NCI-H82 treated with DMSO at 0.1 percent for 48 hours (cell line): ENCODE measurements around the gene DRC1.
"Not testable (repeated sequence)": the region's sequence is repeated elsewhere in the genome, so short reads cannot be mapped to it uniquely, and the experiment has no call there.

ENCODE experiments used
- DNase-seq: peaks from one replicate; lab custom pipeline; 2025; ENCODE audit not compliant: unreplicated experiment; lab: John Stamatoyannopoulos, UW

DRC1 gene

DNA sequence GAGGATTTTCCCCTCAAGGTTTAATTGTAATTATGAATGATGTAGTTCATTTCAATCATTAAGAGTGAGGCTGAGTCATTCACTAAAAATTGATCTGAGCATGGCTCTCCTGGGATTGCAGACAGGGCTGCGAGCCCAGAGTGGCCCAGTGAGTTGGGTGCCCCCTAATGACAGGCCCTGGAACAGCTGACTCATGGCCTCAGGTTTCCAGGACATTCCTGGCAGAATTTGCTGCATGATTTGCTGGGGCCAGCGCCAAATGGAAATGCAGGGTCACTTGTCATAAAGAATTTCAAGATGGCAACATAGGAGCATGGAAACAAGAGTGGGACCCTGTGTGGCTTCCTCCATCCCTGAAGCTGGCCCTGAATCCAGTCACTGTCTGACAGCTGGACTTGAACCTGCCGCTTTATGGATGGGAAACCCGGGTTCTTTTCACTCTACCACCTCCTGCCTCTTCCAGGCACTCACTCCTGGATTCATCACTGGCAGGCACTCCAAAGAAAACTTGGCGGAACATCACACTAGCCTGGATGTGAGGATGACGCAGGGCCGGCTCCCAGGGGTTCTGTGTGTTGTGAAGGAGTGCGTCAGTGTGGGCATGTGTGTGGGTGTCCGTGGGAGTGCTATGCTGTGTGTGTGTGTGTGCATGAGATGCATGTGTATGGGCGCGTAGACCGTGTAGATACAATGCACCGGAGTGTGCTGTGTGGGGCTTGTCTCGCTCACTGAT, 61.0 kb downstream of the DRC1 start:
- DNase-seq, result no peak

DNA sequence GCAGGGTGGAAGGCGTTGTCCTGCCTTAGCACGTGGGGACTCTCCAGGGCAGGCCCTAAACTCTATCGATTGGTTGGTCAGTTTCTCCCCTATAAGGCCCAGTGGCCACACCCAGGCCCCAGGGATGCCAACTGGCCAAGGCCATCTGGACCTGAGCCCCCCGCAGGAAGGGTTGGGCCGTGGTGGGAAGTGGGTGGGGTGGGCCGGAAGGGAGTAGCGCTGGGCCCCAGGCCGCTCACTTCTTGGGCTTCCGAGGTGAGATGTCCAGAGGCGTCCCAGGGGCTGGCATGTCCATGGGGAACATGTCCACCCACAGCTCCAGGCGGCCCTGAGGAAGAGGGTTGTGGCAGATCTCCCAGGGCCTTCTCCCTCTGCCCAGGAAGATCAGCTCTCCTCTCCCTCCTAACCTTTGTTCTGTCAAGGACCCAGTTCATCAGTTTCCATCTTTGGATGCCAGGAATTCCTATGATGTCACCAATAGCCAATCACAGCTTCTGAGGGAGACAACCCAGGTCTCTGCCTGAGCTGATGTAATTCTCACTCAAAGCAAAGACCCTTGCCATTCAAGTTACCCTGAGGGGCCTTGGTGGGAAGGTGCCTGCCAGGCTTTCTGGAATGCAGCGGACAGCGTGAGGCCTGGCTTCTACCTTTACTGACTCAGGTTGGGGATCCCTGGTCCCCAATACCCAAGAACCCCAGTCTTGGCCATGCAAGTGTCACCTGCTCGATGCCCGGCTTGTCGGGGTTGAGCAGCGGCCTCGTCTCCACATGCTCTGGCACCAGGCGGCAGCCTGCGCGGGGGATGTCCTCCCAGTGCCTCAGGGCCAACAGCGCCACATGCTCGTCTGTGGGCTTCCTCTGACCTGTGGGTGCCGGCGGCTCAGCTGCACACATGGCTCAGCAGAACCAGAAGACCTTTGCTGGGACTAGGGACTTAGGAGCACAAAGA, 61.8 kb downstream of the DRC1 start:
- DNase-seq, result no peak

DNA sequence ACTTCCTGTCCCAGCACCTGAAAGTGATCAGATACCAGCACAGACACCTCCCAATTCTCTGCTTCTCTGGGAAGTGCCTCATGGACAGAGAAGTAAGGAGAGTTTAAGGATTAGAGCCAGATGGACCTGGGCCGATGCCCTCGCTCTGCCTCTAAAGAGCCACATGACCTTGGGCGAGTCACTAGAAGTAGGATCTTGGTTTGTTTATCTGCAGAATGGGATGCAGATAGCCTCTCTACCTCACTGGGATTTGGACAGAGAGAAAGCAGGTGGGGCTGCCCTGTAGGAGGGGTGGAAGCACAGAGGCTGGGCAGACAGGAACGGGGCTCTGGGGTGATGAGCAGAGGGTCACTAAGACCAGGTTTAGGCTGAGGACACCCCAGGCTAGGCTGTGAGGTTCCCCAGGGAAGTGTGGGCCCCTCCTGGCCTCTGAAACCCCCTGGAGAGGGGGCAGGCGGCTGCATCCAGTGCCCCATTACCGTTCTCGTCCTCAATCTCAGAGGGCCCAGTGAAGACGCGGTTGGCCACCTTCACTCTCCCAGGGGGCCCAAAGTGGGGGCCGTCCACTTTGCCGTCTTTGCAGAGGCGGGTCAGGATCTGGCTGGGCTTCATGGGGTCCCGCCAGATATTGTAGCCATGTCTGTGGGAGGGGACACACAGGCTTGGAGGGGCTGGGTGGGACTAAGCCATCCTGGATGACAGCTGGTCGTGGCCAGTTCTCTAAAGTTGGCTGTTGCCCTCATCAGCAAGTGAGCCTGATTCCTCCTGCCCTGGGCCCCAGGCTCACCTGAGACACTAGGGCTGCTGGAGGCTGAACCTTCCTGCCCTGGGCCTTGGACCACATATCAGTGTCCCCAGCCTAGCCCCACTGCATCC, 62.9 kb downstream of the DRC1 start:
- DNase-seq, result no peak

DNA sequence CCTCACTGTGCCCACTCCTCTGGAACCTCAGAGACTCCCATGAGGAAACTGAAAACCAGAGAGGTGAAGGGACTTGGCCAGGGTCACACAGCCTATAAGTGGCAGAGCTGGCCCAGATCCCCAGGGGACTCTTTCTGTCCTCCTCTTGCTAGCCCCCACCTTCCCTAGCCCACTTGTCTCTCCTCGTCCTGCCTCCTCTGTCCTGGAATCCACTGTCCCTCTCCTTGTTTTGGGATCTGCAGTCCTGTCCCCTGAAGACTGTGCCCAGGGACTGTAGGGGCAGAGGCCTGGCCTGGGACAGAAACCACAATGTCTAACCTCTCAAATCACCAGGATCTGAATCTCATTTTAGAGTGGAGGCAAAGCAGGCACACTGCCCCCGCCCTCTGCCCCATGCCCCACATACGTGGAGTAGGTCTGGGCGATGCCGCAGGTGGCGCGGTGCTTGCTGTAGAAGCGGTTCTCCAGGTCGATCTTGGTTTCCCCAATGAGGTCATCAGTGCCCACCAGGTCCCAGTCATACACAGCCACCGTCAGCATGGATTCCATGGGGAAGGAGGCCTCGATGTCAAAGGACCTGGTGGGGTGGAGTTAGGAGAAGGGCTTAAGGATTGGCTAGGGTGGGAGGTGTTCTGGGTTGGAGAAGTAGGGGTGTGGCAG, 63.7 kb downstream of the DRC1 start:
- no peak for DNase-seq

GRCh38 chr2:26465981-26466471, 64.3 kb downstream of the DRC1 start:
- DNase-seq, result no peak

- DNase-seq, result no peak
Observed at GRCh38 chr2:26466662-26467310, 65.1 kb downstream of the DRC1 start.

- DNase-seq, result not testable (repeated sequence)
Observed at GRCh38 chr2:26468544-26468943, 66.8 kb downstream of the DRC1 start.

GRCh38 chr2:26469092-26469710, 67.5 kb downstream of the DRC1 start:
- DNase-seq, result peak; percentile 77

- no peak for DNase-seq
Observed at GRCh38 chr2:26469955-26470354, 68.2 kb downstream of the DRC1 start.

GRCh38 chr2:26470601-26471260, 69.0 kb downstream of the DRC1 start:
- no peak for DNase-seq

DNA sequence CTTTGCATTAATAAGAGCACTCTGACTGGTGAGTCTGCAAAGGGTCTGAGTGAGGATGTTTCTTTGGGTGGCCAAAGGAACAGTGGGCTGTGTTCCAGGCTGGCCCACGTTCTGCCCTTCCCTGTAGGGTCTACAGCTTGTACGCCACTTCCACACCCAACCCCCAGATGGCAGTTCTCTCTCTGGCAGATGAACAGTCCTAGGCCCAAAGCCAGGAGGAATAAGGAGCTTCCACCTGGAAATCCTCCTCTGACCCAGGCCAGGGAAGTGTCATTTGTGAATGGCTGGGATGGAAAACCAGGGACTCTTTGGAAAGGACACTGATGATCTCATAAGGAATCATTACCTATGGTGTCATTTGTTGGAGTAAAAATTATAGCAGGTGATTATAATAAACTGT, 69.6 kb downstream of the DRC1 start:
- DNase-seq, result peak; percentile 35

DNA sequence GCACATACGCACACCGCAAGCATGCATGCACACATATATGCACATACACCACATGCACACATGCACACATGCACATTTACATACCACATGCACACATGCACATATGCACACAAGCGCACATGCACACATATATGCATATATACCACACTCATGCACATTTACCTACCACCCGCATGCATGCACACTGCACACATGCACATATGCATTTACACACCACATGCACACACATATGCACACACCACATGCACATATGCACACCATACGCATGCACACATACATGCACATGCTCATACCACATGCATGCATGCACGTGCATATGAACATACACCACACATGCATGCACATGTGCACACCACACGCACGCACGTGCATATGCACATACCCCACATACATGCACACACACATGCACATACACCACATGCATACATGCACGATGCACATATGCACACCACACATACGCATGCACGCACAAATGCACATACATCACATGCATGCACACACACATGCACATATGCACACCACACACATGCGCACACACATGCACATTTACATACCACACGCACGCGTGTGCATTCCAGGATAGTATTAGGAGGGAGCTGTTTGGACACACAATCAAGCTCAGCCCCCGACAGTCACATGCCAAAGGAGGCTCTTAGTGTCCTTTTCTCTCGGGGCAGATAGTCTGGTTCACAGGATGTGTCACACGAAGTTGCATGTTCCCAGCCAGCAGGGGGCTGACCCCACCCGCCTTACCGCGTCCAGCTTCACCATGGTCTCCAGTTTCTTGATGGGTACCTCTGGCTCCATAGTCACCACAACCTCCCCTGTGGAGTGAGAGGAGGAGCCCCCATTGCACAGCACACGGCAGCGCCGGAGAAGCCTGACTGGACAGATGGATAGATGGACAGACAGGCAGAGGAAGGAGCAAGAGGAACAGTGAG, 70.3 kb downstream of the DRC1 start:
- DNase-seq, result peak; percentile 24

DNA sequence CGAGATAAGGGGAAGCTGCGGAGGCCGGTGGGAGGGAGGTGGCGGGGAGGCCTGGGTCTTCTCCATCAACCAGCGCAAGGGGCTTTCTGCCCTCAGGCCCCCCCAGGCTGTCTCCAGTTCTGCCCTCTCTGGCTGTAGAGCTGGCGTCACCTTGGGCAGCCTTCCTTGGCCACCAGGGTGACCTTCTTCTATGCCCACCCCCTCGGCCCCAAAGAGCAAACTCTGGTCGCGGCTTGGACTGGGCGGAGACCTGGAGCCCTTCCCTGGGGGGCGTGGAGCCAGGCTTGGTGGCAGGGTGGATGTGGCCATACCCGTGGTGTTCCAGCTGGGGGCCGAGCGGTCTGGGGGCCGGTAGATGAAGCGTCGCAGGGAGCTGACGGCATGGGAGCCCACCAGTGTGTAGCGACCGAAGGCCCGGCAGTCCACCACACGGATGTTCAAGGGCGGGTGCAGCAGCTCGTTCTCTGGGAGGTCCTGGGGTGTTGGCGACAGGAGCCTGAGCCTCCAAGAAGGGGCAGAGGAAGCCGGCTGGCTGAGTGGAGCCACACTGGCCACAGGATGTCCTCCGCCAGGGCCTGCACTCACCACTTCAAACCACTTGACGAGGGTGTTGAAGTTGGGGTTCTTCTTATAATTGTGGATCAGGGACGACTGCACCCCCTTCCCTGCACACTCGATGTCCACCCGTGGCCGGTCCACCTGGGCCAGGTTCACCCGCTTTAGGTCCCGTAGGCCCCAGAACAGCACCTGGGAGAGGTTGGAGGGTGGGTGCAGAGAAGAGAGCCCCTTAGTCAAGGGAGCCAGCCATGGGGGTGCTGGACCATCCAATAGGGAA, 71.3 kb downstream of the DRC1 start:
- no peak for DNase-seq

DNA sequence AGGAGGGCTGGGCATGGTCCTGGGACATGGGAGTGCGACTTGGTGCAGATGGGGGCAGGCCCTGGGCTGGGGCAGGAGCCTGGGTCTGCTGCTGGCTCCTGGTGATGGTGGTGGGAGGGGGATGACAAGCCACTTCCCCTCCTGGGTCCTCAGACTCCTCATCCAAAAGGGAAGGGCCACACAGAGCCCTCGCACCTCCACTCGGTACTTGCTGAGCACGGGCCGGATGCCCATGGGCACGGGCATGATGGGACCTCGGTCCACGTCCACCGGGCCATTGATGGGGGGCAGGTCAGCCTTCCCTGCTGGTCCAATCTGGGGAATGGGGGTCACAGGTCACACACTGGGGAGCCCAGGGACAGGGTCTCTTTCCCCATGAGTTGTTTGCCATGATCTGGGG, 72.1 kb downstream of the DRC1 start:
- DNase-seq, result no peak

DNA sequence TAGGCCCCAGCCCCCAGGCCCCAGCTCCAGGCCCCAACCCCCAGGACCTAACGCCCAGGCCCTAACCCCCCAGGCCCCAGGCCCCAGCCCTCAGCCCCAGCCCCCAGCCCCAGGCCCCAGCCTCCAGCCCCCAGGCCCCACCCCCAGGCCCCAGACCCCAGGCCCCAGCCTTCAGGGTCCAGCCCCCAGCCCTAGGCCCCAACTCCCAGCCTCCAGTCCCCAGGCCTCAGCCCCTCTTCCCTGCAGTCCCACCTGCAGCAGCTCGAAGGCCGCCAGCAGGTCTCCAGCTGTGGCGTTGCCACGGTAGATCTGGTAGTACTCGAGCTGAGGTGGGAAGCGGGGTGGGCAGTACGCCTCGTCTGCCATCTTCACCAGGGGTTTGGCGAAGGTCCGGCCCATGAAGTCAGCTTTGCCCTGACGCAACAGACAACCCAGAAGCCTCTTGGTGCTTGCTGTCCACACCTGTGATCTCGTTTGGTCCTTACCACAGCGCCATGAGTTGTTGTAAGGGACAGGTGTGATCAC, 72.6 kb downstream of the DRC1 start:
- DNase-seq, result no peak

DNA sequence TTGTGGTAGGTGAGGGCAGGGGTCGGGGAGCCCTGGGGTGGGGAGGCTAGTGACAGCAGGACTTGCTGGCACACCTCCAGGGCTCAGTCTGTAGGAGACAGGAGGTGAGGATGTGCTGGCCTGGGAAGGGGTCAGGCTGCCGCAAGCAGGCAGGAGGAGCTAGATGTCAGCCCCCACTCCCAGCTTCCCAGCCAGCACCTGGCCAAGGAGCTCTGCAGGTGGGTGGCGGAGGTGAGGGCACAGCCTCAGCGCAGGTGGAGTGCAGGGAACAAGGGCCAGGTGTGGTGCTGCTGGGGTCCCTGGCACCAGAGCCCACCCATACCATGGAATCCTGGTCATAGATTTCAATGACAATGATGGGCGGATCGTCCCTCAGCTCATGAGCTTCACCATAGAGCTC, 73.3 kb downstream of the DRC1 start:
- no peak for DNase-seq
